ENCODE measurements around the gene MED22. TPM values are rescaled to one million over a fixed set of nuclear protein-coding genes. Genes with fewer than 3 reads are reported as not detected.

The MED22 gene
- polyA plus RNA-seq, 3 donors from 2014 or later: 5.2 to 27.4 (median 7.0) TPM

- Mint-ChIP-seq H3K36me3 (peaks cover 4 to 8% (median 6%) of the 10 kb centered on the region in 3 donors), H3K27me3 (ENCODE audit: low read depth in 3 of 3) (peaks cover 0 to 16% (median 10%) of the 10 kb centered on the region in 3 donors), H3K27ac (peak overlapping the region; percentile 89 to 98 (median 95)), H3K9me3 (no peaks in the 10 kb centered on the region), H3K4me1 (peaks cover 79 to 82% of the 10 kb centered on the region in 2 donors), H3K4me3 (peak overlapping the region; percentile 72 to 82 (median 72))
- peak; percentile 42 to 50 (median 49) for DNase-seq
Measured at GRCh38 chr9:133370685-133371084, 22.8 kb upstream of the MED22 start.

GRCh38 chr9:133369933-133370332, 22.0 kb upstream of the MED22 start:
- H3K27ac Mint-ChIP-seq: peak overlapping the region; percentile 89 to 98 (median 95)
- H3K9me3 Mint-ChIP-seq: no peaks in the 10 kb centered on the region
- peaks cover 0 to 13% (median 8%) of the 10 kb centered on the region in 3 donors for H3K27me3 Mint-ChIP-seq (ENCODE audit: low read depth in 3 of 3)
- H3K4me3 Mint-ChIP-seq: peak overlapping the region; percentile 72 to 82 (median 72)
- peaks cover 4 to 9% (median 8%) of the 10 kb centered on the region in 3 donors for H3K36me3 Mint-ChIP-seq
- DNase-seq: no peak
- peaks cover 76 to 80% of the 10 kb centered on the region in 2 donors for H3K4me1 Mint-ChIP-seq

- peaks cover 0 to 8% (median 3%) of the 10 kb centered on the region in 3 donors for H3K27me3 Mint-ChIP-seq (ENCODE audit: low read depth in 3 of 3)
- peaks cover 71 to 75% of the 10 kb centered on the region in 2 donors for H3K4me1 Mint-ChIP-seq
- H3K27ac Mint-ChIP-seq: peak overlapping the region; percentile 89 to 98 (median 95)
- no peak for DNase-seq
- peaks cover 4 to 9% (median 8%) of the 10 kb centered on the region in 3 donors for H3K36me3 Mint-ChIP-seq
- no peaks in the 10 kb centered on the region for H3K9me3 Mint-ChIP-seq
- peak overlapping the region in 4 of 5 donors; percentile 40 to 82 (median 57) for H3K4me3 Mint-ChIP-seq
Measured at GRCh38 chr9:133369422-133369821, 21.5 kb upstream of the MED22 start.

- H3K4me3 Mint-ChIP-seq: peak overlapping the region in 3 of 5 donors; percentile 13 to 82 (median 43)
- H3K4me1 Mint-ChIP-seq: peaks cover 69 to 72% of the 10 kb centered on the region in 2 donors
- DNase-seq: no peak
- H3K27me3 Mint-ChIP-seq (ENCODE audit: low read depth in 3 of 3): peaks cover 0 to 10% (median 4%) of the 10 kb centered on the region in 3 donors
- no peaks in the 10 kb centered on the region for H3K9me3 Mint-ChIP-seq
- peak overlapping the region; percentile 77 to 98 (median 93) for H3K27ac Mint-ChIP-seq
- H3K36me3 Mint-ChIP-seq: peaks cover 8 to 13% (median 12%) of the 10 kb centered on the region in 3 donors
Measured at GRCh38 chr9:133368249-133368881, 20.4 kb upstream of the MED22 start.

GRCh38 chr9:133367778-133368177, 19.8 kb upstream of the MED22 start:
- peaks cover under 1 to 10% (median 5%) of the 10 kb centered on the region in 3 donors for H3K27me3 Mint-ChIP-seq (ENCODE audit: low read depth in 3 of 3)
- H3K27ac Mint-ChIP-seq: peak overlapping the region in 1 of 6 donors; percentile 18
- no peaks in the 10 kb centered on the region for H3K9me3 Mint-ChIP-seq
- H3K4me3 Mint-ChIP-seq: no peak overlapping the region
- peaks cover 10 to 19% (median 15%) of the 10 kb centered on the region in 3 donors for H3K36me3 Mint-ChIP-seq
- no peak for DNase-seq
- peaks cover 64 to 69% of the 10 kb centered on the region in 2 donors for H3K4me1 Mint-ChIP-seq

GRCh38 chr9:133367221-133367620, 19.3 kb upstream of the MED22 start:
- DNase-seq: no peak
- Mint-ChIP-seq H3K36me3 (peaks cover 10 to 21% (median 18%) of the 10 kb centered on the region in 3 donors), H3K4me3 (no peak overlapping the region), H3K9me3 (no peaks in the 10 kb centered on the region), H3K27me3 (ENCODE audit: low read depth in 3 of 3) (peaks cover 2 to 10% (median 5%) of the 10 kb centered on the region in 3 donors), H3K4me1 (peaks cover 59 to 63% of the 10 kb centered on the region in 2 donors), H3K27ac (no peak overlapping the region)

GRCh38 chr9:133366435-133366834, 18.5 kb upstream of the MED22 start:
- Mint-ChIP-seq H3K27me3 (ENCODE audit: low read depth in 3 of 3) (peaks cover 2 to 16% (median 5%) of the 10 kb centered on the region in 3 donors), H3K27ac (no peak overlapping the region), H3K36me3 (peaks cover 13 to 29% (median 22%) of the 10 kb centered on the region in 3 donors), H3K9me3 (no peaks in the 10 kb centered on the region), H3K4me1 (peaks cover 51 to 56% of the 10 kb centered on the region in 2 donors), H3K4me3 (no peak overlapping the region)
- no peak for DNase-seq

- peaks cover 9 to 35% (median 18%) of the 10 kb centered on the region in 3 donors for H3K36me3 Mint-ChIP-seq
- no peak overlapping the region for H3K4me3 Mint-ChIP-seq
Measured at GRCh38 chr9:133362359-133363044, 14.6 kb upstream of the MED22 start.

GRCh38 chr9:133361507-133362092, 13.7 kb upstream of the MED22 start:
- peaks cover 4 to 16% (median 7%) of the 10 kb centered on the region in 3 donors for H3K27me3 Mint-ChIP-seq (ENCODE audit: low read depth in 3 of 3)
- DNase-seq: no peak
- no peak overlapping the region for H3K4me3 Mint-ChIP-seq
- peaks cover 35 to 41% of the 10 kb centered on the region in 2 donors for H3K4me1 Mint-ChIP-seq
- H3K27ac Mint-ChIP-seq: peak overlapping the region in 4 of 6 donors; percentile 12 to 66 (median 24)
- H3K9me3 Mint-ChIP-seq: no peaks in the 10 kb centered on the region
- H3K36me3 Mint-ChIP-seq: peaks cover 9 to 35% (median 18%) of the 10 kb centered on the region in 3 donors

More at GRCh38 chr9:133362359-133363044, 14.6 kb upstream of the MED22 start:
- DNase-seq: no peak
- H3K27me3 Mint-ChIP-seq (ENCODE audit: low read depth in 3 of 3): peaks cover 4 to 16% (median 6%) of the 10 kb centered on the region in 3 donors
- H3K4me1 Mint-ChIP-seq: peaks cover 32 to 35% of the 10 kb centered on the region in 2 donors
- peak overlapping the region in 2 of 6 donors; percentile 34 to 66 for H3K27ac Mint-ChIP-seq
- H3K9me3 Mint-ChIP-seq: no peaks in the 10 kb centered on the region

GRCh38 chr9:133360400-133361393, 12.8 kb upstream of the MED22 start:
- DNase-seq: no peak
- peaks cover 4 to 18% (median 9%) of the 10 kb centered on the region in 3 donors for H3K27me3 Mint-ChIP-seq (ENCODE audit: low read depth in 3 of 3)
- H3K4me3 Mint-ChIP-seq: peak overlapping the region in 1 of 5 donors; percentile 62
- no peaks in the 10 kb centered on the region for H3K9me3 Mint-ChIP-seq
- peaks cover 33 to 36% of the 10 kb centered on the region in 2 donors for H3K4me1 Mint-ChIP-seq
- peaks cover 9 to 29% (median 15%) of the 10 kb centered on the region in 3 donors for H3K36me3 Mint-ChIP-seq
- peak overlapping the region in 4 of 6 donors; percentile 15 to 69 (median 65) for H3K27ac Mint-ChIP-seq

- peak overlapping the region in 1 of 5 donors; percentile 84 for H3K4me3 Mint-ChIP-seq
- H3K36me3 Mint-ChIP-seq: peaks cover 9 to 25% (median 14%) of the 10 kb centered on the region in 3 donors
- peaks cover 37 to 43% of the 10 kb centered on the region in 2 donors for H3K4me1 Mint-ChIP-seq
- peaks cover 4 to 18% (median 9%) of the 10 kb centered on the region in 3 donors for H3K27me3 Mint-ChIP-seq (ENCODE audit: low read depth in 3 of 3)
- no peak for DNase-seq
- peak overlapping the region in 2 of 6 donors; percentile 43 to 72 for H3K27ac Mint-ChIP-seq
- no peaks in the 10 kb centered on the region for H3K9me3 Mint-ChIP-seq
Measured at GRCh38 chr9:133359399-133360175, 11.7 kb upstream of the MED22 start.

GRCh38 chr9:133357656-133358055, 9.7 kb upstream of the MED22 start:
- no peaks in the 10 kb centered on the region for H3K9me3 Mint-ChIP-seq
- peak overlapping the region in 5 of 6 donors; percentile 13 to 72 (median 30) for H3K27ac Mint-ChIP-seq
- H3K4me1 Mint-ChIP-seq: peaks cover 32 to 33% of the 10 kb centered on the region in 2 donors
- H3K36me3 Mint-ChIP-seq: peaks cover 5 to 18% (median 7%) of the 10 kb centered on the region in 3 donors
- H3K4me3 Mint-ChIP-seq: peak overlapping the region; percentile 67 to 86 (median 78)
- no peak for DNase-seq
- peaks cover 2 to 17% (median 6%) of the 10 kb centered on the region in 3 donors for H3K27me3 Mint-ChIP-seq (ENCODE audit: low read depth in 3 of 3)
